GM18520 (cell line): ENCODE data around the gene SLC35G2.
"Not testable (repeated sequence)": the region's sequence is repeated elsewhere in the genome, so short reads cannot be mapped to it uniquely, and the experiment has no call there.

Experiments used
- ATAC-seq: cut with Tn5 transposase; IDR thresholded peaks from one replicate; pipeline ENCODE4 v1.9.1; 2021; ENCODE audit not compliant: unreplicated experiment

Gene SLC35G2

DNA sequence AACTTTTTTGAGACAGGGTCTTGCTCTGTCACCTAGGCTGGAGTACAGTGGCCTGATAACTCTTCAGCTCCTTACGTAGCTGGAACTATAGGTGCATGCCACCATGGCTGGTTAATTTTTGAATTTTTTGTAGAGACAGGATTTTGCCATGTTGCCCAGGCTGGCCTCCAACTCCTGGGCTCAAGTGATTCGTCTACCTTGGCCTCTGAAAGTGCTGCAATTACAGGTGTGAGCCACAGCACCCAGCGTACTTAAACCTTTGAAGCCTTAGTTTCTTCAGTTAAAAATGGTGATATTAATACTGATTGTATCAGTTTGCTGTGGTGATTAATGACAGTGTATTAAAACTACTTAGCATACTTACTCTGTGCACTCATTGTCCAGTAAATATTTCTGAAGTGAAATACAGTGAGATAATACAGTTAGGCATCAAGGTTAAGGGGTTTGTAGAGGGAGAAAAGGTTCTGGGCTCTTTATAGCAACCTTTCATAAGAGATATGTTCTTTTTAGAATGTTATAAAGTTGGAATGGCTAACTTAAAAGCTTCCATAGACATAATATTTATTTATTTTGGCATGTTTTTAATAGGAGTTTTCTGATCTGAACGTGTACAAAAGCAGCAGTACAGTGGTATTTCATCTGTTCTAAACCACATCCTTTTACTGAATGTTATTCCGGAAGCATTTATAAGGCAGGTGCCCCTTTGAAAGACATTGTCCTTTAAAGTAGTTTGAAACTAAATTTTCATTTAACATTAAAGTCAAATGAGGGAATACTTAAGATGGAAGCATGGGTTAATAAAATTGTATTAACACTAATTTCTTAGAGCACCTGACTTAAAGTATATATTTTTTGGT is 66.7 kb downstream of the SLC35G2 start:
- no peak for ATAC-seq

DNA sequence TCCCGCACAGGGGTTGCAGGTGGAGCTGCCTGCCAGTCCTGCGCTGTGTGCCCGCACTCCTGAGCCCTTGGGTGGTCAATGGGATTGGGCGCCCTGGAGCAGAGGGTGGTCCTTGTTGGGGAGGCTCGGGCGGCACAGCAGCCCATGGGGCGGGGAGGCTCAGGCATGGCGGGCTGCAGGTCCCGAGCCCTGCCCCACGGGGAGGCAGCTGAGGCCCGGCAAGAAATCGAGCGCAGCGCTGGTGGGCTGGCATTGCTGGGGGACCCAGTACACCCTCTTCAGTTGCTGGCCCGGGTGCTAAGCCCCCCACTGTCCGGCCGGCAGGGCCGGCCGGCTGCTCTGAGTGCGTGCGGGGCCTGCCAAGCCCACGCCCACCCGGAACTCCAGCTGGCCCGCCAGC is 71.0 kb downstream of the SLC35G2 start:
- ATAC-seq, result no peak

DNA sequence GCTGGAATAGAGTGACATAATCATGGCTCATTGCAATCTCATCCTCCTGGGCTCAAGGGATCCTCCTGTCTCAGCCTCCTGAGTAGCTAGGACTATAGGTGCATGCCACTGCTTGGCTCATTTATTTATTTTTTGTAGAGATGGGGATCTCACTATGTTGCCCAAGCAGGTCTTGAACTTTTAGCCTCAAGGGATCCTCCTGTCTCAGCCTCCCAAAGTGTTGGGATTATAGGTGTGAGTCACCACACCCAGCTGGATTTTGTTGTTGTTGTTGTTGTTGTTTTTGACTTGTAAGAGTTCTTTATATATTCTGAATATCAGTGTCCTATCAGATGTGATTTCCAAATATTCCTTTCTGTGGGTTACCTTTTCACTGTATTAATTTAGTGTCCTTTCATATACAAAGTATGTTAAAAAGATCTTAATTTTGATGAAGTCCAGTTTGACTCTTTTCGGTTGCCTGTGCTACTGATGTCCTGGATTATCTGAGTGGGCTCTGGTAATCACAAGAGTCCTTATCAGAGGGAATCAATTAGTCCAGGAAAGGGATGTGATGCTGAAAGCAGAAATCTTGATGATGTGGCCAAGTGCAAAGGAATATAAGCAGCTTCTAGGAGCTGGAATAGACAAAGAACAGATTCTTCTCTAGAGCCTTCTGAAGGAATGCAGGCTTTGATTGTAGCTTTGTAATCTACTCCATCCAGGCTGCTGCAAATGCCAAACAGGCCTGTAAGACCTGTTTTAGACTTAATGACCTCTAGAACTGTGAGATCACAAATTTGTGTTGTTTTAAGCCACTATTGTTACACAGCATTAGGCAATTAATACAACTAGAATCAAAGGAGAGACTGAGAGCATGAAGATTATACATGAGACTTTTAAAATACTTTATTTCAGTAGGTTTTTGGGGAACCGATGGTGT is 73.3 kb downstream of the SLC35G2 start:
- no peak for ATAC-seq

DNA sequence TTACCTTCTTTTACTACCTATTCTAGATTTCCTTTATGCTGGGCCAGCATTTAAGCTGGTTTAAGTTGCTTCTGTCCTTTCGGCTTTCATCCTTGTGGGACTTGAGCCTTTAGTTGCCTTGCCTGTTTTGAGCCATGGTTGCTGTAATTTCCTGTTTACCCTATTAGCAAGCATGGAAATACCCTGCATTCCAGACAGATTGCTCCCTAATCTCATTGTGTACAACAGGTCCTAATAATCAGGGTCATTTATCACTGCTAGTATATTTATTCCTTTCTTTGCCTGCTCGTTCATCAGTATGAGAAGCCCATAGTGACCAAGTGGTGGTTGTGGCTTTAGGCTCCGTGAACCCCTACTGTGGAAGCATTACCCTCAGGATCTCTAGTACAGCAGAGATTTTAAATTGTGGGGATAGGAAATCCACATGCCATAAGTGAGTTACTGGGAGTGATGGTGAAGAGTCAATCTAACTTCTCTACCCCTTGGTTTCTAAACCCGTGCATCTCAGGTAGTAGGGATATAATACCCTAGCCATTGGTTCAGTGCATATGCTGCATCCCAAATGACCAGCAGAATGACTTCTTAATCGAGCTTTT is 75.0 kb downstream of the SLC35G2 start:
- no peak for ATAC-seq

DNA sequence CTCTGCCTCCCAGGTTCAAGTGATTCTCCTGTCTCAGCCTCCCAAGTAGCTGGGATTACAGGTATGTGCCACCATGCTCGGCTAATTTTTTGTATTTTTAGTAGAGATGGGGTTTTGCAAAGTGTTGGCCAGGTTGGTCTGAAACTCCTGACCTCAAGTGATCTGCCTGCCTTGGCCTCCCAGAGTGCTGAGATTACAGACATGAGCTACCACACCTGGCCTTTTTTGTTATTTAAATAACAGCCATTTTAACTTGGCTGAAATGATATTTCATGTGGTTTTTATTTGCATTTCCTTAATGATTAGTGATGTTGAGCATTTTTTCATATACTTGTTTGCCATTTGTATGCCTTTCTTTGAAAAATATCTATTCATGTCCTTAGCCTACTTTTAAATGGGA is 78.2 kb downstream of the SLC35G2 start:
- ATAC-seq, result not testable (repeated sequence)

DNA sequence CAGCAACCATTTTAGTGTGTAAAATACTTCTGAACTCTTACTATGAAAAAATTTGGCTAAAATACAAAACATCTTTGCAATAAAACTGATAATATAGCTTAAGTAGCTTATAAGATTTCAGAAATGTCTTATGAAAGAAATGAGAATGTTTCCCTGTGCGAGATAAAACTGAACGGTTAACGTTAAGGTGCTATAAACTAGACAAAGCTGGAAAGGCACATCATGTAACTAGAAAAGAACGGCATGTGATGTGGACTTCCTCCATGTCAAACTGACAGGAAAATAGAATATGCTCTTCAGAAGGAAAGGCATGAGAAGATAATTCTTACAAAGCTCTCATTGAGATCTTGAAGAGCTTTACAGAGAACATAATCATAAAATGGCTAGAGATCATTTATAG is 79.6 kb downstream of the SLC35G2 start:
- ATAC-seq, result no peak

DNA sequence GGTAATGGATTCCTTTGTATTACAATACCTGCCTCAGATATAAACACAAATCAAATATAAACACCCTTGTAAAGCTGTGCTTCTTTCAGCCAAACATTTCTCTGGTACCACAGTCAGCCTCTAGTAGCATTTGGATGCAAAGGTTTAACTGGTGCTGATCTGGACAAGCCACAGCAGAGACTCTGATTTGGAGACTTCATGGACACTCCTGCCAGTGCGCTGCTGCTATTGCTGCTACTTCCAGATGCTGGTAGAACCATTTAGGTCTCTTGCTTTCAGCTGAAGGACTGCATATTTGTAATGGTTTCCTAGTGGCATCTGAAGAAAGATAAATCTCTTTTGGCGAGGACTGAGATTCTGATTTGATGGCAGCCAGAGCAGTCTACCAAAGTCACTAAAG is 80.0 kb downstream of the SLC35G2 start:
- no peak for ATAC-seq

DNA sequence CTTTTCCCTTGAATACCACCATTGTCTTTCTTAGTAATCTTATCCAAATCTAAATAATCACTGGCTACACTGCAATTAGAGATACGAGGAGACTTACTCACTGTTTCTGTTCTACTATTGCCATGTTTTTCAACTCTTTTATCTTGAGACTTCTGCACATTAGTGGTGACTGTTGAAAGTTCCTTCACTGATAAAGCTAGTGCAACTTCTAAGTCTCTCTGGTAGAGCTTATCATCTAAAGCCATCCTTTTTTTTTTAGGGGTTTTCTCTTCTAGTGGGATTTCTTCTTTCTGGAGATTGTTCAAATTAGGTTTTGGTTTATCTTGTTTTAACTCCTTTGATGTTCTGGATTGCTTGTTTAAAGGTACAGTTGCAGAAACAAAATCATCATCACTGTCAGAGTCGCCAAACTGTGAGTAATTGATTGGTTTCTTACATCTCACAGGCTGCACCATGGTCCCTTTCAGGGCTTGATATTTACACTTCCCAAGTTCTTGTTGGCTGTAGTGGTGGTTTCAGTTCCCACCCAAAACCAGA is 80.8 kb downstream of the SLC35G2 start:
- ATAC-seq, result no peak

DNA sequence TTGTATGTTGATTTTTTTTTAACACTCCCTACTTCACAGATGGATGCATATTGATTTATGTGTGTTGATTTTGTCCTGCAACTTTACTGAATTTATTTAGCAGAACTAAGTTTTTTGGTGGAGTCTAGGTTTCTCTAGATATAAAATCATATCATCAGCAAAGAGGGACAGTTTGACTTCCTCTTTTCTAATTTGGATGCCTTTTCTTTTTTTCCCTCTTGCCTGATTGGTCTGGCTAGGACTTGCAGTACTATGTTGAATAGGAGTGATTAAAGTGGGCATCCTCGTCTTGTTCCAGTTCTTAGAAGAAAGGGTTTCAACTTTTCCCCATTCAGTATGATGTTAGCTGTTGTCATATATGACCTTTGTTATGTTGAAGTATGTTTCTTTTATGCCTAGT is 81.8 kb downstream of the SLC35G2 start:
- not testable (repeated sequence) for ATAC-seq

DNA sequence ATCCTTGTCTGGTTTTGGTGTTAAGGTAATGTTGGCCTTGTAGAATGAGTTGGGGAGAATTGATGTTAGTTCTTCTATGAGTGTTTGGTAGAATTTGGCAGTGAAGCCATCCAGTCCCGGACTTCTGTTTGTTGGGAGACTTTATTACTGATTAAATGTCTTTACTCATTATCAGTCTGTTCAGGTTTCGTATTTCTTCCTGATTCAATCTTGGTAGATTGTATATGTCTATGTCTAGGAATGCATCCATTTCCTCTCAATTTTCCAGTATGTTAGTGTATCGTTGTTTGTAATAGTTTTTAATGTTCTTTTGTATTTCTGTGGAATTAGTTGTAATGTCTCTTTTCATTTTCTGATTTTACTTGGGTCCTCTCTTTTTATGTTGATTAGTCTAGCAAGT is 82.5 kb downstream of the SLC35G2 start:
- no peak for ATAC-seq

DNA sequence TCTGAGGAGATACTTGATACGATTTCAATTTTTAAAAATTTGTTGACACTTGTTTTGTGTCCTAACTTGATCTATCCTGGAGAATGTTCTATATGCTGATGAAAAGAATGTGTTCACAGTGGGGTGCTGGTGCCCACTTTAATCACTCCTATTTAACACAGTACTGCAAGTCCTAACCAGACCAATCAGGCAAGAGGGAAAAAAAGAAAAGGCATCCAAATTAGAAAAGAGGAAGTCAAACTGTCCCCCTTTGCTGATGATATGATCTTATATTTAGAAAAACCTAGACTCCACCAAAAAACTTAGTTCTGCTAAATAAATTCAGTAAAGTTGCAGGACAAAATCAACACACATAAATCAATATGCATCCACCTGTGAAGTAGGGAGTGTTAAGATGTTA is 83.6 kb downstream of the SLC35G2 start:
- not testable (repeated sequence) for ATAC-seq

DNA sequence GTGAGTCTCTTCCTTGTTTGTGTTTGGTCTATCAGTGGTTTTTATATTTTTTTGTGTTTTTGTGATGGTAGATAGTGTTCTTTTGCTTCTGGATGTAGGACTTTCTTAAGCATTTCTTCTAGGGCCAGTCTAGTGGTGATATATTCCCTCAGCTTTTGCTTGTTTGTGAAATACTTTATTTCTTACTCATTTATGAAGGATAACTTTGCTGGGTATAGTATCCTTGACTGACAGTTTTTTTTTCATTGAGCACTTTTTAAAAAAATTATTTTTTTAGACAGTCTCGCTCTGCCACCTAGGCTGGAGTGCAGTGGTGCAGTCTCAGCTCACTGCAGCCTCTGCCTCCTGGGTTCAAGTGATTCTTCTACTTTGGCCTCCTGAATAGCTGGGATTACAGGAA is 85.0 kb downstream of the SLC35G2 start:
- ATAC-seq, result no peak

DNA sequence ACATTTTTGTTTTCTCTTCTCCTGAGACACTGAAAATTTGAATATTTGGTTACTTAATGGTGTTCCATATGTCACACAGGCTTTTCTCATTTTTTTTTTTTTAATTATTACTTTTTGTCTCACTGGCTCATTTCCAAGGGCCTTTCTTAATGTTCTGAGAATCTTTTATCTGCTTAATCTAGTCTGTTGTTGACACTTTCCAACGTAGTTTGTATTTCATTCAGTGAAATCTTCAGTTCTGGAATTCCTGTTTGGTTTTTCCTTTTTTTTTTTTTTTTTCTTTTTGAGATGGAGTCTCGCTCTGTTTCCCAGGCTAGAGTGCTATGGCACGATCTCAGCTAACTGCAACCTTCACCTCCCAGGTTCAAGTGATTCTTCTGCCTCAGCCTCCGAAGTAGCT is 85.8 kb downstream of the SLC35G2 start:
- no peak for ATAC-seq
